ENCODE results near the gene HBS1L.

The HBS1L gene

DNA sequence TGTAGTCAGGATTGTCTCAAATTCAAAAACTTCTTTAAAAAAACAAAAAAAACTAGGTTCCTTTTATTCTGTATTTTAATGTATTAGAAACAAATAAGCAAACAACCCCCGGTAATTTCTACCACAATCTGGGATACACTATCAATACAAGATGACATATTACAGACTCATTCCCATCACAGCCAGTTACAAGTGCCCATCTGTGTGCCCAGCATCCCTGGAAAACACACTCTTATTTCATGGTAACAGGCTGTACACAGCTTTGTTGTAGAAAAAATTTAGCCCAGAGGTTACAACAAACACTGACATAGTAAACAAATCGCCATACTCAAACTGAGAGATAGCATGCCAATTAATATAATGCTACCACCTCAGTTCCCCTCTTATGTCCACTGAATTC is 16.3 kb downstream of the HBS1L start:
- no peak overlapping the region for H3K4me3 ChIP-seq (ENCODE audit: low read length in 2 of 2)
- H3K27me3 ChIP-seq (ENCODE audit: control insufficient read depth in 1 of 2, insufficient read depth in 2 of 2, low read length in 2 of 2): no peaks in the 10 kb centered on the region
- no peaks in the 10 kb centered on the region for H3K9me3 ChIP-seq (ENCODE audit: control insufficient read depth in 2 of 2, low read length in 2 of 2)
- no peaks in the 10 kb centered on the region for H3K4me1 ChIP-seq (ENCODE audit: control insufficient read depth, insufficient read depth, low read length)
- no peak overlapping the region for H3K9ac ChIP-seq (ENCODE audit: low read length in 2 of 2)
- no peak overlapping the region for H3K27ac ChIP-seq (ENCODE audit: low read length)
- peaks cover 10 to 14% of the 10 kb centered on the region in 2 donors for H3K36me3 ChIP-seq (ENCODE audit: control insufficient read depth in 2 of 2, insufficient read depth in 2 of 2, low read length in 2 of 2)

DNA sequence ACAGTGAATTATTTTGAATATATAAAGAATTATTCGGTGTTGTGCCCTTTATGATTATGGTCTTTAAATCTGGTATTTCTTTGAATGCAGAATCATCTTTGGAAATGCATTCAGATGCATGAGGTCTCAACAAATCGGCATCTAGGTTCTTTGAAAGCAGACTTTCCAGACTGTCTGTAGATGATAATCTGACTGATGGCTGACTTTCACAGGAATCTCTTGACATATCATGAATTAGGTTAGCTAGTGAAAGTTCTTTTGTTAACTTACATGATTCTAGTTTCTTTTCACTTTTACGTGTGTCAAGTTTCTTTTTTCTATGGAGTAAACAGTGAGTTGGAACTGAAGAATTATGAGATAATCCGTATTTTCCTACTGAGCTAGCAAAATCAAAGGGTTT is 17.1 kb downstream of the HBS1L start:
- H3K36me3 ChIP-seq (ENCODE audit: control insufficient read depth in 2 of 2, insufficient read depth in 2 of 2, low read length in 2 of 2): peaks cover 10 to 14% of the 10 kb centered on the region in 2 donors
- no peak overlapping the region for H3K27ac ChIP-seq (ENCODE audit: low read length)

DNA sequence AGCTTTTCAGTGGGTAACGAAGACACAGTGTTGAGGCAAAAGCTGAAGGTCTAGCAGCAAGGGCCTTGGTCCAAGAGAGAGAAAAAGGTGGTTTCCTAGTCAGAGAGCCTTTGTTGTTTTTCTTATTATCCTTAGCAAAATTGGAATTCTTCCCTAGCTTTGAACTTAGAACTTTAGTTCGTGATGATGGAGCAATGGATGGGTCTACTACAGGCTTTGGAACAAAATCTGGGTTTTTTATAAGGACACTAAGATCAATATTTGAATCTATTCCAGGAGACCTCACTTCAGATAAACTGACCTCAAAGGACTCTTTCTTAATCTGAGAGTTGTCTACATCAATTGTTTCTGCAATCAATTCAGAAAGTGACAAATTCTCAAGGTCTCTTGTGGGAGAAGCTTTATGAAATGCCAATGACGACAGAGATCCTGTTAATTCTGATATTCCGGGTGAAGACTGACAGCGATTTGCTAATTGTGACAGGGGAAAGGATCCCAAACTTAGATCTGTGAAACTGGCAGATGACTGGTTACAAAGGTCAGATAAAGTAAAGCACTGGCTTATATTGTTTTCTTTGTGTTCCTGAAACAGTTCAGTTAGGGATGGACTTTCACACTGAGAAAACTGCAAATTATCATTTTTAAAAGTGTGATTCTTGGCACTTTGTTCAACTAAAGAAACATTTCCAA is 17.7 kb downstream of the HBS1L start:
- Histone ChIP-seq H3K4me3 (ENCODE audit: low read length in 2 of 2) (no peak overlapping the region), H3K27me3 (ENCODE audit: control insufficient read depth in 1 of 2, insufficient read depth in 2 of 2, low read length in 2 of 2) (no peaks in the 10 kb centered on the region), H3K9me3 (ENCODE audit: control insufficient read depth in 2 of 2, low read length in 2 of 2) (no peaks in the 10 kb centered on the region), H3K27ac (ENCODE audit: low read length) (no peak overlapping the region), H3K4me1 (ENCODE audit: control insufficient read depth, insufficient read depth, low read length) (no peaks in the 10 kb centered on the region), H3K36me3 (ENCODE audit: control insufficient read depth in 2 of 2, insufficient read depth in 2 of 2, low read length in 2 of 2) (peaks cover 10 to 14% of the 10 kb centered on the region in 2 donors), H3K9ac (ENCODE audit: low read length in 2 of 2) (no peak overlapping the region)

More for the DNA sequence above, 17.1 kb downstream of the HBS1L start:
- Histone ChIP-seq H3K9ac (ENCODE audit: low read length in 2 of 2) (no peak overlapping the region), H3K4me1 (ENCODE audit: control insufficient read depth, insufficient read depth, low read length) (no peaks in the 10 kb centered on the region), H3K27me3 (ENCODE audit: control insufficient read depth in 1 of 2, insufficient read depth in 2 of 2, low read length in 2 of 2) (no peaks in the 10 kb centered on the region), H3K9me3 (ENCODE audit: control insufficient read depth in 2 of 2, low read length in 2 of 2) (no peaks in the 10 kb centered on the region), H3K4me3 (ENCODE audit: low read length in 2 of 2) (no peak overlapping the region)

DNA sequence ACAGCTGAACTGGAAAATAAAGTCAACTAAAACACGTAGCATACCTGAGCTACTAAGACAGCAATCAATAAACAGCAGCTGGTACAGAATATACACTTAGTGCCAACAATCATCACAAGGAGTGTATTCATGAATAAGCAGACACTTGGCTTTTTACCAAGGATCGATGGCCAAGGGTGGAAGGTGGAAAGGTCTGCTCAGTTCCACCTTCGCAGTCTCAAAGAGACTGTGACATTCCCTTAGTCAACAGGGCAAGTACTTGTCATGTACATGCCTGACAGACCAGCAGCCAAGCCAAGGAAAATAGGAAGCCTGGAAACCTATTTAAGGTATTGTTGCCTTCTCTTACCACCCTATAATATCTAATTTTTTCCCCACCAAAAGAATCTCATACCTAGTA is 21.4 kb downstream of the HBS1L start:
- Histone ChIP-seq H3K9ac (ENCODE audit: low read length in 2 of 2) (no peak overlapping the region), H3K4me3 (ENCODE audit: low read length in 2 of 2) (no peak overlapping the region), H3K4me1 (ENCODE audit: control insufficient read depth, insufficient read depth, low read length) (no peaks in the 10 kb centered on the region), H3K27me3 (ENCODE audit: control insufficient read depth in 1 of 2, insufficient read depth in 2 of 2, low read length in 2 of 2) (no peaks in the 10 kb centered on the region), H3K27ac (ENCODE audit: low read length) (no peak overlapping the region), H3K9me3 (ENCODE audit: control insufficient read depth in 2 of 2, low read length in 2 of 2) (no peaks in the 10 kb centered on the region), H3K36me3 (ENCODE audit: control insufficient read depth in 2 of 2, insufficient read depth in 2 of 2, low read length in 2 of 2) (peaks cover 3 to 17% of the 10 kb centered on the region in 2 donors)

DNA sequence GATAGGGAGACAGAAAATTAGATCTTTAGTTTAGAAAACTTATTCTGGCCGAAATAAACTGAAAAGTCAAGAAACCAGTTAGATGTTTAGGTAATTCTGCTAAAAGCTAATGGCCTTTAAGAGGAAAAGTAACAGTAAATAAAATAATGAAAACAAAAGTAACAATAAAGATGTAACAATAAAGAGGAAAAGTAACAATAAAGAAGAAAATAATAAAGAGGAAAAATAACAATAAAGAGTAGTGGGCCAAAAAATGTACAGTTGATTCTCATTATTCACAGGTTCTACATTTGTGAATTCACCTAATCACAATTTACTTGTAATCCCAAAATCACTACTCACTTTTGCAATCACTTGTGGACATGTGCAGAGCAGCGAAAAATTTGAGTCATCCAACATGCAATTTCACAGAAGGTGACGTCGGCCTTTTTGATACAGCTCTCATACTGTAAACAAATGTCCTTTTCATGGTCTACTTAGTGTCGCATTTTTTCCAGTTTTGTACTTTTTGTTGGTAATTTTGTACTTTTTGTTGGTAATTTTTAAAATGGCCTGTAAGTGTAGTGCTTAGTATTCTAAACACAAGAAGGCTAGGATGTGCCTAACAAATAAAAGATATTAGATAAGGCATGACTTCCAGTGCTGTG is 24.0 kb downstream of the HBS1L start:
- H3K9me3 ChIP-seq (ENCODE audit: control insufficient read depth in 2 of 2, low read length in 2 of 2): no peaks in the 10 kb centered on the region
- H3K9ac ChIP-seq (ENCODE audit: low read length in 2 of 2): no peak overlapping the region
- H3K36me3 ChIP-seq (ENCODE audit: control insufficient read depth in 2 of 2, insufficient read depth in 2 of 2, low read length in 2 of 2): peaks cover 0 to 8% of the 10 kb centered on the region in 2 donors
- H3K4me3 ChIP-seq (ENCODE audit: low read length in 2 of 2): no peak overlapping the region
- H3K27me3 ChIP-seq (ENCODE audit: control insufficient read depth in 1 of 2, insufficient read depth in 2 of 2, low read length in 2 of 2): no peaks in the 10 kb centered on the region
- H3K4me1 ChIP-seq (ENCODE audit: control insufficient read depth, insufficient read depth, low read length): no peaks in the 10 kb centered on the region
- no peak overlapping the region for H3K27ac ChIP-seq (ENCODE audit: low read length)

DNA sequence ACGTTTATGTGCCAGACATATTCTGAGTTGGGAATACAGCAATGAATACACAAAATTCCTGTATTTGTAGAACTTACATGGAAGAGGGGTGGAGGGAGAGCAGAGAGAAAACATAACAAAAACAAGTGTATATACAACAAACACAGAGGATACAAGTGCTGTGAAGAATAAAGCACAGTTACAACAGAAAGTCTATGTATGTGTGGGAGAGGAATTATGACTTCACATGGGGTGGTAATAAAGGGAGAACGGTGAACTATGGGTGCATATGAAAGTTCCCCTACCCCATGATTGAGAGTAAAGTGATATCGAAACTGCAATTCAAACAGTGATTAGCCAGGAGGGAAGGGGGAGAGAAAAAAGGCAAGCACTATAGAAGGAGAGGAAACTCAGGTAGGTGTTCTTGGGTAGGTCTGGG is 24.6 kb downstream of the HBS1L start:
- Histone ChIP-seq H3K27me3 (ENCODE audit: control insufficient read depth in 1 of 2, insufficient read depth in 2 of 2, low read length in 2 of 2) (no peaks in the 10 kb centered on the region), H3K27ac (ENCODE audit: low read length) (no peak overlapping the region), H3K9me3 (ENCODE audit: control insufficient read depth in 2 of 2, low read length in 2 of 2) (no peaks in the 10 kb centered on the region), H3K9ac (ENCODE audit: low read length in 2 of 2) (no peak overlapping the region), H3K36me3 (ENCODE audit: control insufficient read depth in 2 of 2, insufficient read depth in 2 of 2, low read length in 2 of 2) (peaks cover 0 to 8% of the 10 kb centered on the region in 2 donors), H3K4me1 (ENCODE audit: control insufficient read depth, insufficient read depth, low read length) (no peaks in the 10 kb centered on the region), H3K4me3 (ENCODE audit: low read length in 2 of 2) (no peak overlapping the region)

DNA sequence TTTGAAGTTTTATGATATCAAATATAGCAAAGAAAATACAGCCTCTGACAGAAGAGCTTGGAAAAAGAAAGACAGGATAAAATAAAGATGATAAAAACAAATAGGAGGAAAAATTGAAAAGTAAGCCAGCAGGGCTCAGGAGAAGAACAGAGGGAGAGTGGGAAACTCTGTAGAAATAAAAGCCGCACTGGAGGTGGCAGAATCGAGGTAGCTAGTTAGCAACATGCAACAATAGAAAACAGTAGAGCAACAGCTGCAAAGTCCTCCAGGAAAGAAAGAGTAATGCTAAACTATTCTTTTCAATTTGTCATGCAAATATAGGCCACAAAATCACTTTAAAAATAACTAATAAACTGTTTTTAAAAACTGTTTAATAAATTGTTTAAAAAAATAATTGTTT is 28.8 kb downstream of the HBS1L start:
- H3K36me3 ChIP-seq (ENCODE audit: control insufficient read depth in 2 of 2, insufficient read depth in 2 of 2, low read length in 2 of 2): peaks cover 0 to 4% of the 10 kb centered on the region in 2 donors
- H3K9ac ChIP-seq (ENCODE audit: low read length in 2 of 2): no peak overlapping the region
- no peaks in the 10 kb centered on the region for H3K9me3 ChIP-seq (ENCODE audit: control insufficient read depth in 2 of 2, low read length in 2 of 2)
- H3K4me3 ChIP-seq (ENCODE audit: low read length in 2 of 2): no peak overlapping the region
- H3K27me3 ChIP-seq (ENCODE audit: control insufficient read depth in 1 of 2, insufficient read depth in 2 of 2, low read length in 2 of 2): no peaks in the 10 kb centered on the region
- no peak overlapping the region for H3K27ac ChIP-seq (ENCODE audit: low read length)
- H3K4me1 ChIP-seq (ENCODE audit: control insufficient read depth, insufficient read depth, low read length): no peaks in the 10 kb centered on the region

DNA sequence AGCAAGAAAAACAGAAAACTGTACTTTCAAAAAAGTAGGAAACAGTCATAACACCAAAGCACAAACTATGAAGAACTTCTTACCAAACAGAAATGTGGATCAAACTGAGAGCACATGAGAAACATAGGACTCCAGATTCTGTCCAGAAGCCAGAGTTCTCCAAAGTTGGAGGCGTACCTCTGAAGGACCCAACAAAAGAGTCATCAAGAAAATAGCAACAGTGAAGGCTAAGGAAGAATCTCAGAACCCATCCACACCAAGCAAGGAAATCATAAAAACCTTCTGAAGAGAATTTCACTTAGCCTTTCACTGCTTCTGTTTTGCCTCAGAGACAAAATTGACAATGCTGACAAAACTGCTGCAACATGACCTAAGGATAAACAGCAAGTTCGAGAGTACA is 29.4 kb downstream of the HBS1L start:
- H3K4me1 ChIP-seq (ENCODE audit: control insufficient read depth, insufficient read depth, low read length): no peaks in the 10 kb centered on the region
- no peaks in the 10 kb centered on the region for H3K9me3 ChIP-seq (ENCODE audit: control insufficient read depth in 2 of 2, low read length in 2 of 2)
- no peak overlapping the region for H3K4me3 ChIP-seq (ENCODE audit: low read length in 2 of 2)
- no peak overlapping the region for H3K27ac ChIP-seq (ENCODE audit: low read length)
- H3K36me3 ChIP-seq (ENCODE audit: control insufficient read depth in 2 of 2, insufficient read depth in 2 of 2, low read length in 2 of 2): peaks cover 0 to 2% of the 10 kb centered on the region in 2 donors
- no peaks in the 10 kb centered on the region for H3K27me3 ChIP-seq (ENCODE audit: control insufficient read depth in 1 of 2, insufficient read depth in 2 of 2, low read length in 2 of 2)
- H3K9ac ChIP-seq (ENCODE audit: low read length in 2 of 2): no peak overlapping the region

DNA sequence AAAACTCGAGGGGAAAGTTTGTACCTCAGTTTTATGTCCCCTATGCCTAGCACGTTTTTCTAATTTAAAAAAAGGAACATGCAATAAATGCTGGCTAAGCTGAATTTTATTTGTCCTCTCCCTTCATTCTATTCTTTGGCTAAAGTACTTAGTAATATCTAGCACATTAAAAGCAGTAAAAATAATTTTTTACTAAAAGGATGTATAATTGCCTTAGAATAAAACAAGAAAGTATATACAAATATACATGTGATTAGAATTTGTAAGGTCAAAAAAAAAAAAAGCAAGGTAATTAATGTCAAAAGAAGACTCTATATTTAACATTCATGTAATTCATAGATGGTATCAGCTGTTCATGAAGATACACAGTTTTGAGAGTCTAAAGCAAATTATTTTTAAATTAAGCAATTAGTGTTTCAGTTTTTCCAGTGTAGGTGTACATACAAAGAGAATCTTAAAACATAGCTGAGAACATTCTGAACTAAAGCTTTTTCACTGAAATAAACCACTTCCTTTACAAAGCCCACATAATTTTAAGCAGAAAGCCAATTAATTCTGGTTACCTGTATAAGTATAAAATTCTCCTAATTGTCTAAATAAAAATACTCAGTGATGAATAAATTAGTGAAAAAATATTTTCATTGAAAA is 32.4 kb downstream of the HBS1L start:
- H3K27ac ChIP-seq (ENCODE audit: low read length): no peak overlapping the region
- H3K4me3 ChIP-seq (ENCODE audit: low read length in 2 of 2): no peak overlapping the region
- H3K9ac ChIP-seq (ENCODE audit: low read length in 2 of 2): no peak overlapping the region
- no peaks in the 10 kb centered on the region for H3K4me1 ChIP-seq (ENCODE audit: control insufficient read depth, insufficient read depth, low read length)
- no peaks in the 10 kb centered on the region for H3K9me3 ChIP-seq (ENCODE audit: control insufficient read depth in 2 of 2, low read length in 2 of 2)
- H3K36me3 ChIP-seq (ENCODE audit: control insufficient read depth in 2 of 2, insufficient read depth in 2 of 2, low read length in 2 of 2): no peaks in the 10 kb centered on the region
- no peaks in the 10 kb centered on the region for H3K27me3 ChIP-seq (ENCODE audit: control insufficient read depth in 1 of 2, insufficient read depth in 2 of 2, low read length in 2 of 2)

DNA sequence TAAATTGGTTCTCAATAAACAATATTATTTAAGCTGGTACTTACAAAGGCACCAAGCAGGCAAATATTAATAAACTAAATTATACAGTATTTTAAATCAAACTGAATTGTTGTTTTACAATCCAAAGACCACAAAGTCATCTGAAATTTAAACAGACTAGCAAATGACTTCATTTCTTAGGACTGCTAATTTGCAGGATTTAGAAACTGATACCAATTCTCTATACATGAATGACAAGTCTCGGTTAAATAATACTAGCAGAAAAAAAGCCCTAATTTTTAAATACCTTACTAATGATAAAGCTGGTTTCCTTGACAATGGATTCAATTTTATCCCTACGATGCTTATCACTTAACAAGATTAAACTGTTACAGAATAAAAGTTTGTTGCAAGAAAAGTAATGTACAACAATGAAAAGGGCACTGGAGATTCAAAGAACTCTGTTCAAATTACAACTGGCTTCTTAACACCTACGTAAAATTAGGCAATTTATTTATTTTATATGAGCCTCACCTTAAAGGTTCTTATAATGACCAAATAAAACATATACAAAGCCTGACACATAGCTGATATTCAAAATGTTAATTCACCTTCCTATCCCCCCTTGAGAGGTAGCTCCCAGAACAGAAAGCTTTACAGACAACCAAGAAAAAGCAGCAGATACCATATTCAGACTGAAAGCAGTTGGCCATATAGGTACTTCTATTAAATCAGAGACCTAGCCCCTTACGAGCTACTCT is 33.1 kb downstream of the HBS1L start:
- Histone ChIP-seq H3K4me1 (ENCODE audit: control insufficient read depth, insufficient read depth, low read length) (no peaks in the 10 kb centered on the region), H3K9me3 (ENCODE audit: control insufficient read depth in 2 of 2, low read length in 2 of 2) (no peaks in the 10 kb centered on the region), H3K27ac (ENCODE audit: low read length) (no peak overlapping the region), H3K9ac (ENCODE audit: low read length in 2 of 2) (no peak overlapping the region), H3K27me3 (ENCODE audit: control insufficient read depth in 1 of 2, insufficient read depth in 2 of 2, low read length in 2 of 2) (no peaks in the 10 kb centered on the region), H3K4me3 (ENCODE audit: low read length in 2 of 2) (no peak overlapping the region), H3K36me3 (ENCODE audit: control insufficient read depth in 2 of 2, insufficient read depth in 2 of 2, low read length in 2 of 2) (no peaks in the 10 kb centered on the region)
